Heart right ventricle (tissue), 16 donors: ENCODE data around the gene TAF1D. TPM values are rescaled to one million over a fixed set of nuclear protein-coding genes. Genes with fewer than 3 reads are reported as not detected.

Source experiments
- ATAC-seq, 8 donors: fragments of 200-7000 bp; cut with Tn5 transposase; one replicate each; pipeline ENCODE4 v1.9.1; 2020; ENCODE audit warnings: mild to moderate bottlenecking in 8 of 8, moderate library complexity in 8 of 8, moderate number of reproducible peaks in 1 of 8
- DNase-seq, 2 donors: peaks; one replicate each; pipeline ENCODE4 v3.0.0-alpha.2; 2020
- H3K27ac ChIP-seq, 10 donors: fragments of 200-600 bp; sonication (generic) in 2 of 10; one replicate each; pipeline versions ENCODE4 v1.5.0 to v1.8.0; 2020 to 2022; ENCODE audit warnings: mild to moderate bottlenecking in 3 of 10
- H3K27me3 ChIP-seq, 7 donors: fragments of 200-600 bp; one replicate each; pipeline ENCODE4 v1.8.0; 2021 to 2022; ENCODE audit warnings: mild to moderate bottlenecking in 2 of 7
- H3K36me3 ChIP-seq, 9 donors: fragments of 200-600 bp; sonication (generic) in 1 of 9; one replicate each; pipeline versions ENCODE4 v1.5.0 to v1.8.0; 2020 to 2022; ENCODE audit warnings: mild to moderate bottlenecking in 2 of 9
- H3K4me1 ChIP-seq, 9 donors: fragments of 200-600 bp; sonication (generic) in 1 of 9; one replicate each; pipeline versions ENCODE4 v1.5.0 to v1.8.0; 2020 to 2022; ENCODE audit warnings: mild to moderate bottlenecking in 4 of 9
- H3K4me3 ChIP-seq, 10 donors: fragments of 200-600 bp; sonication (generic) in 2 of 10; one replicate each; pipeline versions ENCODE4 v1.5.0 to v1.8.0; 2020 to 2022; ENCODE audit warnings: mild to moderate bottlenecking in 7 of 10, moderate library complexity in 2 of 10
- H3K9me3 ChIP-seq, 11 donors: fragments of 200-600 bp in 10 of 11; sonication (generic) in 2 of 11; one replicate each; pipeline versions ENCODE4 v1.5.0 to v1.8.0; 2013 to 2022; ENCODE audit warnings: mild to moderate bottlenecking in 2 of 11, control low read depth in 1 of 11, moderate library complexity in 1 of 11
- CTCF ChIP-seq, 9 donors: fragments of 200-600 bp; sonication (generic) in 2 of 9; IDR thresholded peaks; one replicate each; pipeline versions ENCODE4 v1.5.0 to v1.8.0; 2021 to 2022; ENCODE audit warnings: antibody characterized with exemption in 9 of 9, mild to moderate bottlenecking in 5 of 9, moderate library complexity in 1 of 9
- WGBS, 2 donors: extraction: QIAGEN DNeasy Blood & Tissue Kit; methylation state at CpG; one replicate each; pipeline ENCODE4 v1.1.7; 2013; ENCODE audit warnings: inconsistent platforms in 1 of 2; 5-methylcytosine and 5-hydroxymethylcytosine counted together
- intact Hi-C, 10 donors: fragments of 100-400 bp; cut with DNase I; formaldehyde crosslinking; loops; one replicate each; pipeline versions ENCODE4 v1.11.1 to v1.14.2; 2022
- polyA plus RNA-seq, 2 donors: library from polyadenylated mRNA; stranded (reverse); fragments of 200-250 nt; gene quantifications; one replicate each; pipeline ENCODE4 v1.2.3, GENCODE V29; 2013
- total RNA-seq, 10 donors: library from RNA; stranded (reverse); fragmentation: NEBNext Ultra II Directional in 3 of 10; extraction: Animal tissue kit (Norgen Biotek cat#: 25700) in 3 of 10; gene quantifications; one replicate each; pipeline versions ENCODE4 v1.2.1 to v1.2.4, GENCODE V29; 2021 to 2023
- donor health status: Arrhythmogenic right ventricular cardiomyopathy.
- donor health status: ischemic (EF 13 %, LVEDD 7.1; RV severe dilation, severe dysfunction).
- donor health status: healthy with polysubstance abuse.
- donor health status: DM: no; HTN: yes; CAD: no.
- donor health status: DM: no; HTN: no; CAD: no.
- donor health status: ischemic (EF 25% LVEDD 6.9; RV normal size, moderate dysfunction).
- donor health status: ischemic (EF 25% LVEDD 5.7; RV mildly dilated, moderate dysfunction).
- donor health status: healthy.
- donor health status: DM: yes; HTN: yes; CAD: no.
- donor health status: Ischemic cardiomyopathy.
- donor health status: ischemic (EF 35%, LVEDD 5.7; RV mildly dilated, moderate dysfunction).
- donor health status: nonischemic (EF 11% LVEDD 7.7; RV severe dilation, severe dysfunction).
- donor health status: DM: yes; HTN: yes; CAD: no.
- donor health status: PGD.
- donor health status: ischemic (EF 29% LVEDD 5.4; RV normal size, mild dysfunction).
- donor health status: nonischemic (EF 23%, LVEDD 6.1; RV moderate dilation, normal function).

TAF1D gene
- total and polyA plus RNA-seq, 12 donors = 24.0 to 114 (median 33.5) TPM

DNA sequence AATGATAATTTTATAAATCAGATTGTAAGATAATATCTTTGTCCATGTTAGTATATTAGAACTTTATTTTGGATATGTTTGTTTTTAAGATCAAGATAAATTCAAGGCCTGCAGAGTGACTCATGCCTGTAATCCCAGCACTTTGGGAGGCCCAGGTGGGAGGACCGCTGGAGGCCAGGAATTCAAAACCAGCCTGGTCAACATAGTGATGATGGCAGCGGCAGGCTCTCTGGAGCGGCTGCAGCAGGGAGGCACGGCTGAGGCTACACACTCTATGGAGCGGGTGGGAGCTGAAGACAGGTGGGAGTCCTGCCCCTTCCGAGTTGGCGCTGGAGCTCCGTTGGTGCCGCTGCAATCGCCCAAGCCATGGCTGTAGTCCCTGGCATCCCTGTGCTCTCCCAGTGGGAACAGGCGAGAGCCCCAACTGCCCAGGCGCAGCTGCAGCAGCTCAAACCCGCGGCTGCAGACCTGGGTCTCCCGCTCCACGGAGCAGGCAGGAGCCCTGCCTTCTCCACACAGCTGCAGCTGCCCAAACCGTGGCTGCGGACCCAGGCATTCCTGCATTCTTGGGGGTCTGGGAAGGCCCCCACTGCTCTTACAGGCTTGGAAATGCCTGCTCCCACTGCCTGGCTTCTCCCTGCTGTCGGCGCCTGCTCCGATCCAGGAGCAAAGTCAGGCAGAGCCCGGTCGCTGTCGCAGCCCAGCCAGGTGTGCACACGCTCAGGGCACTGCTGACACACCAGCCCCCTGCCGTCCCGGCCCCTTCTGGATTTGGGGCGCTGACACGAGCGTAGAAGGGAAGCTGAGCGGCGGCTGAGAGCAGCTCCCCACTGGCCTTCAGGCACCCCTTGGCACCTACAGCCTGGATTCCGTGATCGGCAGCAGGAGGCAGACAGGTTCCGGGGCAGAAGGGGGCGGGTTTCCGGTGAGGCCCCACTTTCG is 16.9 kb upstream of the TAF1D start:
- TF ChIP-seq CTCF (IDR thresholded peaks at IDR 0.05) = no peak
- DNase-seq (no peak), ATAC-seq (peak in 3 of 8 donors; percentile 17 to 47 (median 21))
- Histone ChIP-seq H3K4me1 (no peaks in the 10 kb centered on the region), H3K27me3 (no peaks in the 10 kb centered on the region), H3K27ac (no peak overlapping the region), H3K36me3 (peaks cover 0 to 100% (median 48%) of the 10 kb centered on the region in 9 donors), H3K9me3 (no peaks in the 10 kb centered on the region), H3K4me3 (no peak overlapping the region)
- intact Hi-C loops = loop anchor here in 1 of 10 donors (5.0 kb wide), 1 partner anchor 1674 kb away; no protein-coding TSS in a partner anchor
- 95 to 96% methylated on average over 38 of the region's 38 CpGs for WGBS, 2 donors

DNA sequence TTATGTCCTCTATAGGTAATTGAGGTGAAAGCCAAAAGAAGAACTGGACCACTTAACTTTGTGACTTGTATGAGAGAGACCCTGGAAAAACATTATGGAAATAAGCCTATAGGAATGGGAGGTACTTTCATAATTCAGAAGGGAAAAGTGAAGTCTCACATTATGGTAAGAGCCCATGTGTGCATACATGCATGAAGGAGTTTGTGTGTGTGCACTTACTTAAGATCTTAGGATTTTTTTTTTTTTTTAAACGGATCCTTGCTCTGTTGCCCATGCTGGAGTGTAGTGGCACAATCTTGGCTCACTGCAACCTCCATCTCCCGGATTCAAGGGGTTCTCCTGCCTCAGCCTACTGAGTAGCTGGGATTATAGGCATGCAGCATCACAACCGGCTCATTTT is 16.0 kb upstream of the TAF1D start:
- Histone ChIP-seq H3K27ac (no peak overlapping the region), H3K27me3 (no peaks in the 10 kb centered on the region), H3K9me3 (no peaks in the 10 kb centered on the region), H3K4me3 (no peak overlapping the region), H3K4me1 (no peaks in the 10 kb centered on the region), H3K36me3 (peaks cover 0 to 100% (median 41%) of the 10 kb centered on the region in 9 donors)
- DNase-seq (no peak), ATAC-seq (no peak)
- intact Hi-C loops = loop anchor here in 1 of 10 donors (5.0 kb wide), 1 partner anchor 1675 kb away; no protein-coding TSS in a partner anchor
- 89 to 91% methylated on average over 3 of the region's 3 CpGs for WGBS, 2 donors
- no peak for TF ChIP-seq CTCF (IDR thresholded peaks at IDR 0.05)

- no peak for ATAC-seq
- H3K27ac ChIP-seq = no peak overlapping the region
- H3K4me3 ChIP-seq = no peak overlapping the region
- H3K9me3 ChIP-seq = no peaks in the 10 kb centered on the region
- TF ChIP-seq CTCF (IDR thresholded peaks at IDR 0.05) = no peak
- H3K36me3 ChIP-seq = peaks cover 0 to 100% (median 41%) of the 10 kb centered on the region in 9 donors
- no peak for DNase-seq
- 66 to 69% methylated on average over 3 of the region's 3 CpGs for WGBS, 2 donors
- no peaks in the 10 kb centered on the region for H3K4me1 ChIP-seq
- intact Hi-C loops = loop anchor here in 1 of 10 donors (5.0 kb wide), 1 partner anchor 1676 kb away; no protein-coding TSS in a partner anchor
- H3K27me3 ChIP-seq = no peaks in the 10 kb centered on the region
These were observed 15.5 kb upstream of the TAF1D start for GRCh38 chr11:93756748-93757147.

DNA sequence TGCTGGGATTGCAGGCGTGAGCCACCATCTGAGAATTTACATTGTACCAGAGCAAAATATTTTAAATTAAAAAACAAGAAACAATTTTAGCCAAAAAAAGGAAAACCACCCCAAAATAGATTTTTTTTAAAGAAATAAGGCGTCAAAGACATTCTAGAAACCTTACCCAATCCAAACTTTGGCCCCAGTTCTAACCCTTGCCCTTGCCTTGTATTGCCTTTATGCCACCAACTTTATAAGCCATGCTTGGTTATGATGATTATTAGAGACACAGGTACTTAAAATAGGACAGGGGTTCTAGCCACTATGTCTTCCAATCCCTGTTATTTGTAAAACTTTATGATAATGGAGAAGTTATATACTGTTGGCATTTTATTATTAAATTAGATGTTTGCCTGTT is 11.9 kb upstream of the TAF1D start:
- no peaks in the 10 kb centered on the region for H3K9me3 ChIP-seq
- H3K27me3 ChIP-seq = no peaks in the 10 kb centered on the region
- intact Hi-C loops = no loop called here
- TF ChIP-seq CTCF (IDR thresholded peaks at IDR 0.05) = no peak
- no peak overlapping the region for H3K4me3 ChIP-seq
- H3K4me1 ChIP-seq = no peaks in the 10 kb centered on the region
- DNase-seq (no peak), ATAC-seq (no peak)
- H3K27ac ChIP-seq = no peak overlapping the region
- WGBS, 2 donors = 98% methylated on average over 2 of the region's 2 CpGs
- H3K36me3 ChIP-seq = peaks cover 0 to 94% (median 30%) of the 10 kb centered on the region in 9 donors
